Neural progenitor cell (in vitro differentiated cells): ENCODE measurements around the gene FOXJ3. TPM values are rescaled to one million over a fixed set of nuclear protein-coding genes. Genes with fewer than 3 reads are reported as not detected.

Source experiments
- DNase-seq: peaks from one replicate; pipeline ENCODE4 v3.0.0-alpha.2; 2016; ENCODE audit warnings: low spot score
- H2AFZ ChIP-seq: fragments of 200-600 bp; sonication (generic); replicated peaks from 2 replicates; pipeline ENCODE4 v1.6.1; 2016; ENCODE audit warnings: antibody characterized with exemption
- H3F3A ChIP-seq: fragments of 200-600 bp; sonication (generic); 2 replicates; pipeline ENCODE4 v1.6.1; 2016; ENCODE audit warnings: antibody characterized with exemption, low read depth
- H3K27ac ChIP-seq: fragments of 200-600 bp; sonication (generic); 2 replicates; pipeline ENCODE4 v1.5.1; 2016; ENCODE audit warnings: mild to moderate bottlenecking
- H3K27me3 ChIP-seq: fragments of 200-600 bp; sonication (generic); 2 replicates; pipeline ENCODE4 v1.6.1; 2016; ENCODE audit warnings: mild to moderate bottlenecking, moderate library complexity
- H3K36me3 ChIP-seq: fragments of 200-600 bp; sonication (generic); 2 replicates; pipeline ENCODE4 v1.5.1; 2016
- H3K4me1 ChIP-seq: fragments of 200-600 bp; sonication (generic); 2 replicates; pipeline ENCODE4 v1.6.1; 2016; ENCODE audit warnings: mixed run types
- H3K4me2 ChIP-seq: fragments of 200-600 bp; sonication (generic); 2 replicates; pipeline ENCODE4 v1.6.1; 2016
- H3K4me3 ChIP-seq: fragments of 200-600 bp; sonication (generic); 2 replicates; pipeline ENCODE4 v1.5.1; 2016
- H3K79me2 ChIP-seq: fragments of 200-600 bp; sonication (generic); 2 replicates; pipeline ENCODE4 v1.6.1; 2016; ENCODE audit warnings: low read depth
- H3K9ac ChIP-seq: fragments of 200-600 bp; sonication (generic); 2 replicates; pipeline ENCODE4 v1.6.1; 2016
- H3K9me3 ChIP-seq: fragments of 200-600 bp; sonication (generic); 2 replicates; pipeline ENCODE4 v1.5.1; 2016; ENCODE audit warnings: low read depth
- H4K20me1 ChIP-seq: fragments of 200-600 bp; sonication (generic); 2 replicates; pipeline ENCODE4 v1.6.1; 2016; ENCODE audit warnings: low read depth
- H3K27ac Mint-ChIP-seq: 3 replicates; pipeline ENCODE4 v1.8.0; 2021; ENCODE audit warnings: mixed read lengths
- H3K27me3 Mint-ChIP-seq: 2 replicates; pipeline ENCODE4 v1.8.0; 2022; ENCODE audit warnings: low read depth, mild to moderate bottlenecking, inconsistent platforms, moderate library complexity, mixed read lengths; ENCODE audit not compliant: insufficient read depth
- H3K36me3 Mint-ChIP-seq: 3 replicates; pipeline ENCODE4 v1.8.0; 2021; ENCODE audit warnings: mixed read lengths
- H3K4me1 Mint-ChIP-seq: 3 replicates; pipeline ENCODE4 v1.8.0; 2021; ENCODE audit warnings: mixed read lengths
- H3K4me3 Mint-ChIP-seq: 3 replicates; pipeline ENCODE4 v1.8.0; 2021; ENCODE audit warnings: mild to moderate bottlenecking, moderate library complexity, mixed read lengths
- H3K9me3 Mint-ChIP-seq: 3 replicates; pipeline ENCODE4 v1.8.0; 2020; ENCODE audit warnings: mixed read lengths
- EZH2 ChIP-seq: fragments of 200-600 bp; sonication (generic); IDR thresholded peaks from 2 replicates; pipeline ENCODE4 v1.6.1; 2017; ENCODE audit warnings: antibody characterized with exemption, mild to moderate bottlenecking, moderate library complexity
- EZH2phosphoT487 ChIP-seq: fragments of 200-600 bp; sonication (generic); IDR thresholded peaks from 2 replicates; pipeline ENCODE4 v1.6.1; 2017; ENCODE audit warnings: antibody characterized with exemption
- total RNA-seq: library from RNA; depleted of rRNA; stranded (reverse); fragments of >200 nt; gene quantifications from 2 replicates; pipeline ENCODE4 v1.2.3, GENCODE V29; 2015; ENCODE audit warnings: low replicate concordance
- TF ChIP-seq, protein P1 (sequence below): fragments of 200-600 bp; sonication (generic); IDR thresholded peaks from 2 replicates; pipeline ENCODE4 v1.5.1; 2017; ENCODE audit warnings: antibody characterized with exemption, mild to moderate bottlenecking

Gene FOXJ3
- total RNA-seq, 1 donor from 2014 or later = 58.5 TPM

DNA sequence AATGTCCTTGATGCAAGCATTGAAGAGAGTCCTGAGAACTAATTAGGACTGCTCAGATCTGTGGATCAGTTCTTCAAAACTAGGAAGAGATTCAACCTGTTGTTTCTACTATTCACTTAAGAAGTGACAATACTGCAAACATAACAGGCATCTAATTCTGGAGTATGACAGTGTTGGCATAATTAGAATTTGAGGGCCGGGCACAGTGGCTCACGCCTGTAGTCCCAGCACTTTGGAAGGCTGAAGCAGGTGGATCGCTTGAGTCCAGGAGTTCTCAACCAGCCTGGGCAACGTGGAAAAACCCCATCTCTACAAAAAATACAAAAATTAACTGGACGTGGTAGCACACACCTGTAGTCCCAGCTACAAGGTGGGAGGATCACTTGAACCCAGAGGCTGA is 8.0 kb upstream of the FOXJ3 start:
- no peak overlapping the region for H3K27ac Mint-ChIP-seq
- Histone ChIP-seq H3K4me3 (no peak overlapping the region), H3K9ac (no peak overlapping the region), H3K79me2 (no peaks in the 10 kb centered on the region), H2AFZ (no peak overlapping the region), H3K27me3 (no peaks in the 10 kb centered on the region), H3K36me3 (no peaks in the 10 kb centered on the region), H3K4me1 (peaks cover 23% of the 10 kb centered on the region), H3K4me2 (no peak overlapping the region), H4K20me1 (peaks cover 8% of the 10 kb centered on the region), H3K27ac (no peak overlapping the region), H3K9me3 (no peaks in the 10 kb centered on the region), H3F3A (peaks cover 26% of the 10 kb centered on the region)
- H3K4me3 Mint-ChIP-seq = no peak overlapping the region
- H3K4me1 Mint-ChIP-seq = no peaks in the 10 kb centered on the region
- H3K27me3 Mint-ChIP-seq = peaks cover 3% of the 10 kb centered on the region
- TF ChIP-seq EZH2phosphoT487 (no peak), EZH2 (no peak)
- TF ChIP-seq, protein P1, sequence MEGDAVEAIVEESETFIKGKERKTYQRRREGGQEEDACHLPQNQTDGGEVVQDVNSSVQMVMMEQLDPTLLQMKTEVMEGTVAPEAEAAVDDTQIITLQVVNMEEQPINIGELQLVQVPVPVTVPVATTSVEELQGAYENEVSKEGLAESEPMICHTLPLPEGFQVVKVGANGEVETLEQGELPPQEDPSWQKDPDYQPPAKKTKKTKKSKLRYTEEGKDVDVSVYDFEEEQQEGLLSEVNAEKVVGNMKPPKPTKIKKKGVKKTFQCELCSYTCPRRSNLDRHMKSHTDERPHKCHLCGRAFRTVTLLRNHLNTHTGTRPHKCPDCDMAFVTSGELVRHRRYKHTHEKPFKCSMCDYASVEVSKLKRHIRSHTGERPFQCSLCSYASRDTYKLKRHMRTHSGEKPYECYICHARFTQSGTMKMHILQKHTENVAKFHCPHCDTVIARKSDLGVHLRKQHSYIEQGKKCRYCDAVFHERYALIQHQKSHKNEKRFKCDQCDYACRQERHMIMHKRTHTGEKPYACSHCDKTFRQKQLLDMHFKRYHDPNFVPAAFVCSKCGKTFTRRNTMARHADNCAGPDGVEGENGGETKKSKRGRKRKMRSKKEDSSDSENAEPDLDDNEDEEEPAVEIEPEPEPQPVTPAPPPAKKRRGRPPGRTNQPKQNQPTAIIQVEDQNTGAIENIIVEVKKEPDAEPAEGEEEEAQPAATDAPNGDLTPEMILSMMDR = no peak
- DNase-seq = no peak
- no peaks in the 10 kb centered on the region for H3K36me3 Mint-ChIP-seq
- no peaks in the 10 kb centered on the region for H3K9me3 Mint-ChIP-seq

DNA sequence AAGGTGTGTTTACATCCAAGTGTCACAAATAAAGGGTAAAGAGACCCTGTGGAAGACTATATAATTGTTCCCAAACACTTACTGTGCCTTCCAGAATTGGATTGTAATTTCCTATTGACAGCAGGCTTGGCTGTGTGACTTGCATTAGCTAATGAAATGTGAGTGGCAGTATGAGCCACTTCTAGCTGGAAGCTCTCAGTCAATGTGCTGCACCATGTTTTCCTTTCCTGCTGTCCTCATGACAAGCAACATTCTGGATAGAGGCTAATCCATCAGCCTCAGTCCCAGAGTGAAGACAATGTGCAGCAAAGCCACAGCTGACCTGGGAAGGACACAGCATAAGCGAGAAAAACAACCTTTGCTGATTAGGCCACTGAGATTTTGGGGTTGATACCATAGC is 5.9 kb upstream of the FOXJ3 start:
- Histone ChIP-seq H3K4me3 (peak overlapping the region; percentile 4), H3K79me2 (no peaks in the 10 kb centered on the region), H3K27me3 (no peaks in the 10 kb centered on the region), H2AFZ (no peak overlapping the region), H3F3A (peaks cover 40% of the 10 kb centered on the region), H3K4me2 (peak overlapping the region; percentile 67), H3K4me1 (peaks cover 33% of the 10 kb centered on the region), H3K9ac (no peak overlapping the region), H4K20me1 (peaks cover 8% of the 10 kb centered on the region), H3K27ac (peak overlapping the region; percentile 13), H3K36me3 (no peaks in the 10 kb centered on the region), H3K9me3 (no peaks in the 10 kb centered on the region)
- Mint-ChIP-seq H3K27ac (no peak overlapping the region), H3K36me3 (no peaks in the 10 kb centered on the region), H3K4me3 (no peak overlapping the region), H3K4me1 (peaks cover 5% of the 10 kb centered on the region), H3K27me3 (no peaks in the 10 kb centered on the region), H3K9me3 (no peaks in the 10 kb centered on the region)
- TF ChIP-seq EZH2 = no peak
- DNase-seq = peak; percentile 34

DNA sequence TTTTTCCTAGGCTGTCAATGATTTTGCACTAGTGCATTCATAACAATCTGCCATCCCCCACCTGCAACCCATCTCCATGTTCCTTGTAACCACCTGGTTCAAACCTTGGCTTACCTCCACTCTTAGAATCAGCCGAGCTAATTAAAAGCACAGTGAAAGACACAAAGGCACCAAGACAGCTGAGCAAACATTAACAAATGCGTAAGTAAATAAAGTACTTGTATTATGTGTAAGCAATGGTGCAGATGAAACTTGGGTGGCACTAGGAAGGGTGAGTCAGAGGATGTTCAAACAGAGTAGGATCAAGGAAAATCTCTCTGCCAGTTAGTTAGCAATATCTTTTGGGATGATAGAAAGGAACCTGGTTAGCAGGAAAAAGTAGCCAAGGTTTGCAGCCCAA is 5.1 kb upstream of the FOXJ3 start:
- Histone ChIP-seq H3K9me3 (no peaks in the 10 kb centered on the region), H3K4me1 (peaks cover 33% of the 10 kb centered on the region), H3F3A (peaks cover 48% of the 10 kb centered on the region), H4K20me1 (peaks cover 8% of the 10 kb centered on the region), H2AFZ (no peak overlapping the region), H3K9ac (no peak overlapping the region), H3K27ac (peak overlapping the region; percentile 13), H3K36me3 (no peaks in the 10 kb centered on the region), H3K4me2 (peak overlapping the region; percentile 67), H3K27me3 (no peaks in the 10 kb centered on the region), H3K79me2 (no peaks in the 10 kb centered on the region), H3K4me3 (peak overlapping the region; percentile 4)
- peak; percentile 67 for DNase-seq
- no peaks in the 10 kb centered on the region for H3K36me3 Mint-ChIP-seq
- H3K27me3 Mint-ChIP-seq = no peaks in the 10 kb centered on the region
- peaks cover 8% of the 10 kb centered on the region for H3K4me1 Mint-ChIP-seq
- H3K4me3 Mint-ChIP-seq = no peak overlapping the region
- no peaks in the 10 kb centered on the region for H3K9me3 Mint-ChIP-seq
- TF ChIP-seq EZH2 (no peak), EZH2phosphoT487 (peak; percentile 57)
- no peak overlapping the region for H3K27ac Mint-ChIP-seq

DNA sequence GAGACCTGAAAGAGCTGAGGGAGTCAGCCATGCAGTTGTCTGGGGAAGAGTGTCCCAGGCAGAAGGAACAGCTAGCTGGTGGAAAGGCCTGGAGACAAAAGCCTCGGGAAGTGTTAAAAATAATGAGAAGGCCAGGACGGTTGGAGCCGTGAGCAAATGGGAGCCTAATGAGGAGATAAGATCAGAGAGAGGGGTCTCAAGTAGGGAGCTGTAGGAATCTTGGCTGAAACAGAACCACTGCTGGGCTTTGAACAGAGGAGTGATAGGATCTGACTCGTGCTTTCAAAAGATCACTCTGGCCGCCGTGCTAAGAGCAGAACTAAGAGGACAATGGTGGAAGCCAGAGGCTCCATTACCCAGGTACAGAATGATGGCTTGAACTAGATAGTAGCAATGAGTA is 1.9 kb upstream of the FOXJ3 start:
- Histone ChIP-seq H3K36me3 (no peaks in the 10 kb centered on the region), H3K27ac (peak overlapping the region; percentile 64), H2AFZ (no peak overlapping the region), H3K79me2 (peaks cover 30% of the 10 kb centered on the region), H3F3A (peaks cover 65% of the 10 kb centered on the region), H3K27me3 (no peaks in the 10 kb centered on the region), H3K4me2 (peak overlapping the region; percentile 83), H3K4me3 (peak overlapping the region; percentile 84), H3K9me3 (no peaks in the 10 kb centered on the region), H3K9ac (no peak overlapping the region), H4K20me1 (peaks cover 33% of the 10 kb centered on the region), H3K4me1 (peaks cover 51% of the 10 kb centered on the region)
- Mint-ChIP-seq H3K9me3 (no peaks in the 10 kb centered on the region), H3K4me3 (peak overlapping the region; percentile 39), H3K27ac (no peak overlapping the region), H3K27me3 (peaks cover 2% of the 10 kb centered on the region), H3K36me3 (no peaks in the 10 kb centered on the region), H3K4me1 (peaks cover 23% of the 10 kb centered on the region)
- DNase-seq = peak; percentile 40
- TF ChIP-seq EZH2 = no peak
- TF ChIP-seq EZH2phosphoT487 = no peak
- TF ChIP-seq, protein P1 = no peak
